NCI-H1930 (cell line): ENCODE results near the gene COX7A2.

Experiments
- DNase-seq, 2 experiments: peaks; one replicate each; lab custom pipeline; 2025; lab: John Stamatoyannopoulos, UW

The COX7A2 gene

GRCh38 chr6:75268121-75268987 is 24.8 kb upstream of the COX7A2 start:
- no peak for DNase-seq

- DNase-seq, result no peak
These were observed 23.9 kb upstream of the COX7A2 start for GRCh38 chr6:75267461-75267860.

GRCh38 chr6:75266716-75267291 is 23.2 kb upstream of the COX7A2 start:
- no peak for DNase-seq

GRCh38 chr6:75263401-75263750 is 19.8 kb upstream of the COX7A2 start:
- no peak for DNase-seq

GRCh38 chr6:75262716-75263400 is 19.3 kb upstream of the COX7A2 start:
- DNase-seq, result no peak

GRCh38 chr6:75261299-75261698 is 17.7 kb upstream of the COX7A2 start:
- no peak for DNase-seq

- no peak for DNase-seq
These were observed 13.9 kb upstream of the COX7A2 start for GRCh38 chr6:75257343-75258087.

GRCh38 chr6:75250552-75250951 is 7.0 kb upstream of the COX7A2 start:
- no peak for DNase-seq

GRCh38 chr6:75249837-75250236 is 6.2 kb upstream of the COX7A2 start:
- no peak for DNase-seq

- no peak for DNase-seq
These were observed 2.8 kb upstream of the COX7A2 start for GRCh38 chr6:75246386-75246785.

GRCh38 chr6:75244063-75244584 is 523 bp upstream of the COX7A2 start:
- DNase-seq, result no peak

- no peak for DNase-seq
These were observed 7.0 kb downstream of the COX7A2 start for GRCh38 chr6:75236630-75237029.

GRCh38 chr6:75235271-75235670 is 8.3 kb downstream of the COX7A2 start:
- no peak for DNase-seq

GRCh38 chr6:75234126-75234865 is 9.3 kb downstream of the COX7A2 start:
- no peak for DNase-seq

GRCh38 chr6:75233092-75233615 is 10.4 kb downstream of the COX7A2 start:
- no peak for DNase-seq

- no peak for DNase-seq
These were observed 12.9 kb downstream of the COX7A2 start for GRCh38 chr6:75230484-75231325.

- no peak for DNase-seq
These were observed 19.2 kb downstream of the COX7A2 start for GRCh38 chr6:75224303-75224926.

- no peak for DNase-seq
These were observed 20.2 kb downstream of the COX7A2 start for GRCh38 chr6:75223428-75223827.

GRCh38 chr6:75222261-75222660 is 21.3 kb downstream of the COX7A2 start:
- no peak for DNase-seq

GRCh38 chr6:75221116-75221515 is 22.5 kb downstream of the COX7A2 start:
- DNase-seq, result no peak
